Mesenchymal stem cell (in vitro differentiated cells and primary cell): ENCODE data around the gene KLHDC3.

ENCODE experiments used
- DNase-seq: peaks from one replicate; pipeline ENCODE4 v3.0.0-alpha.2; 2013
- H2AFZ ChIP-seq: one replicate; pipeline ENCODE4 v1.6.1; 2013; ENCODE audit warnings: low read depth, mild to moderate bottlenecking, control low read depth, inconsistent platforms, low read length, moderate library complexity
- H2AK5ac ChIP-seq: 2 replicates; pipeline ENCODE4 v1.6.1; 2013; ENCODE audit warnings: low read length, moderate library complexity, mild to moderate bottlenecking, inconsistent platforms; ENCODE audit not compliant: severe bottlenecking
- H2BK120ac ChIP-seq: one replicate; pipeline ENCODE4 v1.6.1; 2013; ENCODE audit warnings: low read depth, mild to moderate bottlenecking, inconsistent platforms, low read length, moderate library complexity
- H2BK12ac ChIP-seq, 2 experiments: one replicate each; pipeline ENCODE4 v1.6.1; 2013; ENCODE audit warnings: inconsistent platforms in 2 of 2, low read length in 2 of 2, mild to moderate bottlenecking in 2 of 2, moderate library complexity in 2 of 2, control low read depth in 1 of 2
- H2BK15ac ChIP-seq: one replicate; pipeline ENCODE4 v1.6.1; 2013; ENCODE audit warnings: mild to moderate bottlenecking, low read depth, inconsistent platforms; ENCODE audit not compliant: poor library complexity, severe bottlenecking
- H2BK5ac ChIP-seq: 2 replicates; pipeline ENCODE4 v1.6.1; 2013; ENCODE audit warnings: low read depth, mild to moderate bottlenecking, low read length, control low read depth, inconsistent platforms; ENCODE audit not compliant: poor library complexity, severe bottlenecking
- H3K14ac ChIP-seq, 2 experiments: one replicate each; pipeline ENCODE4 v1.6.1; 2013; ENCODE audit warnings: inconsistent platforms in 2 of 2, low read length in 2 of 2, control low read depth in 1 of 2, mild to moderate bottlenecking in 1 of 2, moderate library complexity in 1 of 2
- H3K18ac ChIP-seq, 2 experiments: one replicate each; pipeline ENCODE4 v1.6.1; 2013; ENCODE audit warnings: inconsistent platforms in 2 of 2, low read length in 2 of 2, control low read depth in 1 of 2, low read depth in 1 of 2, mild to moderate bottlenecking in 1 of 2
- H3K23ac ChIP-seq, 2 experiments: one replicate each; pipeline ENCODE4 v1.6.1; 2013; ENCODE audit warnings: inconsistent platforms in 2 of 2, low read length in 2 of 2, mild to moderate bottlenecking in 2 of 2, moderate library complexity in 2 of 2, control low read depth in 1 of 2
- H3K27ac ChIP-seq: 2 replicates; pipeline ENCODE4 v1.5.1; 2013; ENCODE audit warnings: mild to moderate bottlenecking, moderate library complexity, low read length, control low read depth, inconsistent platforms; ENCODE audit not compliant: poor library complexity, severe bottlenecking
- H3K27me3 ChIP-seq, 2 experiments: 2 replicates each; pipeline versions ENCODE4 v1.6.1 to v1.7.0; 2013; ENCODE audit warnings: low read length in 2 of 2, mild to moderate bottlenecking in 2 of 2, moderate library complexity in 2 of 2, control low read depth in 1 of 2, inconsistent platforms in 1 of 2; ENCODE audit not compliant: control insufficient read depth in 1 of 2, insufficient read depth in 1 of 2
- H3K36me3 ChIP-seq, 2 experiments: 2 replicates each; pipeline versions ENCODE4 v1.6.1 to v1.7.0; 2013; ENCODE audit warnings: low read length in 2 of 2, control low read depth in 1 of 2, inconsistent platforms in 1 of 2, low read depth in 1 of 2, mild to moderate bottlenecking in 1 of 2; ENCODE audit not compliant: insufficient read depth in 2 of 2, control insufficient read depth in 1 of 2
- H3K4ac ChIP-seq, 2 experiments: one replicate each; pipeline ENCODE4 v1.6.1; 2013; ENCODE audit warnings: inconsistent platforms in 2 of 2, low read length in 2 of 2, mild to moderate bottlenecking in 2 of 2, moderate library complexity in 2 of 2, control low read depth in 1 of 2, low read depth in 1 of 2
- H3K4me1 ChIP-seq: 2 replicates; pipeline ENCODE4 v1.6.1; 2013; ENCODE audit warnings: low read depth, low read length, control low read depth; ENCODE audit not compliant: control insufficient read depth, insufficient read depth
- H3K4me2 ChIP-seq: 2 replicates; pipeline ENCODE4 v1.6.1; 2013; ENCODE audit warnings: low read length, mild to moderate bottlenecking, inconsistent platforms; ENCODE audit not compliant: poor library complexity, severe bottlenecking
- H3K4me3 ChIP-seq, 2 experiments: 2 replicates each; pipeline versions ENCODE4 v1.5.1 to v1.7.0; 2013; ENCODE audit warnings: low read length in 2 of 2, mild to moderate bottlenecking in 2 of 2, control low read depth in 1 of 2, low read depth in 1 of 2; ENCODE audit not compliant: insufficient read depth in 1 of 2
- H3K79me1 ChIP-seq: replicated peaks from 2 replicates; pipeline ENCODE4 v1.6.1; 2013; ENCODE audit warnings: mild to moderate bottlenecking, control low read depth, low read length, inconsistent platforms; ENCODE audit not compliant: poor library complexity, severe bottlenecking
- H3K9ac ChIP-seq: 2 replicates; pipeline ENCODE4 v1.7.0; 2013; ENCODE audit warnings: mild to moderate bottlenecking, low read length, moderate library complexity
- H3K9me3 ChIP-seq: 2 replicates; pipeline ENCODE4 v1.7.0; 2013; ENCODE audit warnings: mild to moderate bottlenecking, low read length; ENCODE audit not compliant: control insufficient read depth
- H4K8ac ChIP-seq: one replicate; pipeline ENCODE4 v1.6.1; 2013; ENCODE audit warnings: inconsistent platforms, mild to moderate bottlenecking, low read length, moderate library complexity
- H4K91ac ChIP-seq: one replicate; pipeline ENCODE4 v1.6.1; 2013; ENCODE audit warnings: mild to moderate bottlenecking, low read length, inconsistent platforms
- WGBS: methylation state at CpG from one replicate; pipeline ENCODE4 v1.1.7; 2013; ENCODE audit warnings: mixed read lengths; 5-methylcytosine and 5-hydroxymethylcytosine counted together

Gene KLHDC3

GRCh38 chr6:43053545-43054205, 39.6 kb downstream of the KLHDC3 start, which contains the start of gene CUL7:
Gene CUL7 (minus strand): TSS chr6:43053851. CDS start chr6:43052788, 1,063 bp downstream.
- Histone ChIP-seq H3K4me3 (peak within 1 kb of the TSS; percentile 73 to 93), H3K36me3 (peaks cover 48 to 65% of the 10 kb centered on the region in 2 experiments), H2BK120ac (peak within 1 kb of the TSS; percentile 93), H4K8ac (peak within 1 kb of the TSS; percentile 97), H3K23ac (peak within 1 kb of the TSS in 1 of 2 experiments; percentile 78), H3K79me1 (peaks cover 23% of the 10 kb centered on the region), H3K14ac (peak within 1 kb of the TSS; percentile 7 to 98), H4K91ac (peak within 1 kb of the TSS; percentile 97), H2BK15ac (peak within 1 kb of the TSS; percentile 78), H3K4me2 (peak within 1 kb of the TSS; percentile 70), H3K4ac (peak within 1 kb of the TSS; percentile 90 to 99), H3K27me3 (no peaks in the 10 kb centered on the region), H3K4me1 (peaks cover 29% of the 10 kb centered on the region), H2BK5ac (peak within 1 kb of the TSS; percentile 85), H2AFZ (peak within 1 kb of the TSS; percentile 6), H2BK12ac (peak within 1 kb of the TSS; percentile 6 to 54), H3K27ac (peak within 1 kb of the TSS; percentile 90), H3K9me3 (no peaks in the 10 kb centered on the region), H2AK5ac (peak within 1 kb of the TSS; percentile 82), H3K18ac (peak within 1 kb of the TSS; percentile 65 to 95), H3K9ac (peak within 1 kb of the TSS; percentile 99)
- WGBS = 2% methylated on average over 25 of the region's 45 CpGs
- peak; percentile 95 for DNase-seq

- Histone ChIP-seq H3K4me2 (no peak overlapping the region), H3K23ac (no peak overlapping the region), H2BK120ac (peak overlapping the region; percentile 2), H4K8ac (peak overlapping the region; percentile 97), H3K79me1 (peaks cover 25% of the 10 kb centered on the region), H2AK5ac (peak overlapping the region; percentile 13), H3K18ac (no peak overlapping the region), H2BK12ac (no peak overlapping the region), H3K27me3 (no peaks in the 10 kb centered on the region), H3K4me3 (peak overlapping the region in 1 of 2 experiments; percentile 93), H3K36me3 (peaks cover 45 to 60% of the 10 kb centered on the region in 2 experiments), H2AFZ (no peak overlapping the region), H4K91ac (peak overlapping the region; percentile 94), H3K4ac (peak overlapping the region in 1 of 2 experiments; percentile 2), H3K4me1 (peaks cover 29% of the 10 kb centered on the region), H2BK15ac (no peak overlapping the region), H3K9ac (peak overlapping the region; percentile 99), H2BK5ac (no peak overlapping the region), H3K14ac (no peak overlapping the region), H3K9me3 (no peaks in the 10 kb centered on the region), H3K27ac (peak overlapping the region; percentile 51)
- no peak for DNase-seq
- 94% methylated on average over 17 of the region's 17 CpGs for WGBS
Measured at GRCh38 chr6:43054206-43054943, 40.3 kb downstream of the KLHDC3 start.

GRCh38 chr6:43055966-43056365, 41.9 kb downstream of the KLHDC3 start:
- H2BK5ac ChIP-seq = no peak overlapping the region
- no peak overlapping the region for H4K8ac ChIP-seq
- H2BK12ac ChIP-seq = no peak overlapping the region
- H3K9ac ChIP-seq = no peak overlapping the region
- H3K4me3 ChIP-seq = no peak overlapping the region
- DNase-seq = no peak
- H3K36me3 ChIP-seq = peaks cover 31 to 44% of the 10 kb centered on the region in 2 experiments
- H3K79me1 ChIP-seq = peaks cover 21% of the 10 kb centered on the region
- H3K23ac ChIP-seq = no peak overlapping the region
- H3K14ac ChIP-seq = no peak overlapping the region
- H3K27ac ChIP-seq = no peak overlapping the region
- H3K4me1 ChIP-seq = peaks cover 24% of the 10 kb centered on the region
- 99% methylated on average over 8 of the region's 8 CpGs for WGBS
- H3K18ac ChIP-seq = no peak overlapping the region
- no peak overlapping the region for H4K91ac ChIP-seq
- H3K4ac ChIP-seq = no peak overlapping the region
- no peak overlapping the region for H2BK15ac ChIP-seq
- no peak overlapping the region for H2BK120ac ChIP-seq
- H3K27me3 ChIP-seq = no peaks in the 10 kb centered on the region
- no peak overlapping the region for H2AFZ ChIP-seq
- H2AK5ac ChIP-seq = no peak overlapping the region
- H3K4me2 ChIP-seq = no peak overlapping the region
- H3K9me3 ChIP-seq = no peaks in the 10 kb centered on the region

GRCh38 chr6:43058531-43058930, 44.5 kb downstream of the KLHDC3 start:
- Histone ChIP-seq H3K79me1 (peaks cover 21% of the 10 kb centered on the region), H2BK120ac (no peak overlapping the region), H3K27ac (no peak overlapping the region), H3K27me3 (no peaks in the 10 kb centered on the region), H3K14ac (no peak overlapping the region), H3K4me2 (peak overlapping the region; percentile 75), H2BK12ac (no peak overlapping the region), H3K9me3 (no peaks in the 10 kb centered on the region), H3K23ac (no peak overlapping the region), H3K18ac (no peak overlapping the region), H3K4me3 (peak overlapping the region in 1 of 2 experiments; percentile 99), H2BK15ac (no peak overlapping the region), H2AK5ac (no peak overlapping the region), H3K4me1 (peaks cover 11% of the 10 kb centered on the region), H2BK5ac (no peak overlapping the region), H4K8ac (no peak overlapping the region), H4K91ac (no peak overlapping the region), H2AFZ (no peak overlapping the region), H3K9ac (peak overlapping the region; percentile 99), H3K36me3 (peaks cover 31 to 41% of the 10 kb centered on the region in 2 experiments), H3K4ac (no peak overlapping the region)
- no peak for DNase-seq
- 75% methylated on average over 1 of the region's 1 CpG for WGBS
